ENCODE data around the gene PTK6.
"Not testable (repeated sequence)": the region's sequence is repeated elsewhere in the genome, so short reads cannot be mapped to it uniquely, and the experiment has no call there.

PTK6 gene

DNA sequence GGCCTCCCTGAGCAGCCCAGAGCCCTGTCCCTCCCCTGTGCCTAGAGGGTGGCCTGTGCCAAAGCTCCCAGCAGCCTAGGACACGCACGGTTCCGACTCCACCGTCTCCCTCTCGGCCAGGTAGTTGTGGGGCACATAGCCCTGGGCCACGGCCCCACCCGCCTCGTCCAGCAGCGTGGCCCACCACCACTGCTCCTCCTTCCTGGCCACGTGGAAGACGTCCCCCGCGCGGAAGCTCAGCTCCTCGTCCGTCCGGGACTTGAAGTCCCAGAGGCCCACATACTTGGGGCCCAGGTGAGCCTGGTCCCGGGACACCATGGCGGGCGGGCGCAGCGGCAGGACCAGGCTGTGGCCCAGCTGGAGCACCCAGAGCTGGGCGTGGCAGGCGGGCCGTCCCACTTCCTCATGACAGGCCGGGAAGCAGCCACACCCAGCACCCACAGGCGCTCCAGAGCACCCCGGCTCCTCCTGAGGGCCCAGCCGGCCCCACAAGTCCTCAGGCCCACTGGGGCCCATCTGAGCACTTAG, at the start of gene PTK6:
Gene PTK6, minus strand, starts transcription at position 380 of the 528 bp plus-strand sequence. Its CDS starts 62 bp downstream, at position 318.
- no peak for DNase-seq (ENCODE audit: low read depth)

GRCh38 chr20:63586797-63587196, 49.6 kb upstream of the PTK6 start:
- DNase-seq (ENCODE audit: low read depth): no peak

GRCh38 chr20:63585616-63586565, 48.7 kb upstream of the PTK6 start:
- DNase-seq (ENCODE audit: low read depth): no peak

DNA sequence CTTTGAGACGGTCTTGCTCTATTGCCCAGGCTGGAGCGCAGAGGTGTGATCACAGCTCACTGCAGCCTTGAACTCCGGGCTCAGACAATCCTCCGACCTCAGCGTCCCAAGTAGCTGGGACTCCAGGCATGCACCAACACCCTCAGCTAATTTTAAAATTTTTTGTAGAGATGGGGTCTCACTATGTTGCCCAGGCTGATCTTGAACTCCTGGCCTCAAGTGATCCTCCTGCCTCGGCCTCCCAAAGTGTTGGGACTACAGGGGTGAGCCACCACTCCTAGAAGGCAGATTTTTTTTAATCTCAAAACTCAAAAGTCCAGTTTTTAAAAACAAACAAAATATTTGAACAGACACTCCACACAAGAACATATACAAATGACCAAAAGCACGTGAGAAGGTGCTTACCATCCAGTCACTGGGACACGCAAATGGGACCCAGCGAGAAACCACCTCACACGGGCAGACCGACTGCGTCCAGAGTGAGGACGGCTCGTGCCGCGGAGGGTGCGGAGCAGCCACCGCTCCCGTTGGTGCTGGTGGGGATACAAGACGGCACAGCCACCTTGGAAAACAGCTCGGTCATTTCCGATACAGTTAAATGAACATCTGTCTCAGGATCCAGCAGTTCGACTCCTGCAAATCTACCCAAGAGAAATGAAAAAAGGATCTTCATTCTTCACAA, 45.3 kb upstream of the PTK6 start:
- no peak for DNase-seq (ENCODE audit: low read depth)

DNA sequence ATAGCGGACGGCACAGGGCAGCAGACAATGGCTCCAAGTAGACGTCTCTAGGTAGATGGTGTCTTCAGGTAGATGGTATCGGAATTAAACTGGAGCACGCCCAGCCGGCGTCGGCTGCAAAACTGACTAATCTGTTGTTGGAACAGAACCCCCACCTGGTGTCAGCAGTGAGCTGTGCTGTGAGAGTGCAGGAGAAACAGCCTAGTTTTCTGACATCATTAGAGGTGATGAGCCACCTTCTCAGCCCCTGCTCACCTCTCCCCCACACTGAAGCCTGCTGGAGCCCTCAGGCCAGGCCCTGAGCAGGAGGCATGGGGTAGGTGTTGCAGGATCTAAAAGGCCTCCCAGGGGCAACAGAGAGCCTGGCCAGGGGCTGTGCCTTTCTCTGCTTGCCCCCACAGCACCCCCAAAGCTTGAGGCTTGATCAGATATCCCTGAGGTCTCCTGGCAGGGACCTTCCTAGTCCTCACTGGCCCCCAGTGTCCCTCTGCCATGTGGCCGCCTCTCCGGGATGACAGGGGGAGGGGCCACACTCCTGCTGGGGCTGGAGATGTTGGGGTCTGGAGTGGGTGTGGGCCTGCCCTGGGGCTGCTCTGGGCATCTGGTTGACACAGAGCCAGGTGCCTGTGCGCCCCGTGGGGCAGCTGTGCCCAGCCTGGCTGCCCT, 43.8 kb upstream of the PTK6 start:
- no peak for DNase-seq (ENCODE audit: low read depth)

DNA sequence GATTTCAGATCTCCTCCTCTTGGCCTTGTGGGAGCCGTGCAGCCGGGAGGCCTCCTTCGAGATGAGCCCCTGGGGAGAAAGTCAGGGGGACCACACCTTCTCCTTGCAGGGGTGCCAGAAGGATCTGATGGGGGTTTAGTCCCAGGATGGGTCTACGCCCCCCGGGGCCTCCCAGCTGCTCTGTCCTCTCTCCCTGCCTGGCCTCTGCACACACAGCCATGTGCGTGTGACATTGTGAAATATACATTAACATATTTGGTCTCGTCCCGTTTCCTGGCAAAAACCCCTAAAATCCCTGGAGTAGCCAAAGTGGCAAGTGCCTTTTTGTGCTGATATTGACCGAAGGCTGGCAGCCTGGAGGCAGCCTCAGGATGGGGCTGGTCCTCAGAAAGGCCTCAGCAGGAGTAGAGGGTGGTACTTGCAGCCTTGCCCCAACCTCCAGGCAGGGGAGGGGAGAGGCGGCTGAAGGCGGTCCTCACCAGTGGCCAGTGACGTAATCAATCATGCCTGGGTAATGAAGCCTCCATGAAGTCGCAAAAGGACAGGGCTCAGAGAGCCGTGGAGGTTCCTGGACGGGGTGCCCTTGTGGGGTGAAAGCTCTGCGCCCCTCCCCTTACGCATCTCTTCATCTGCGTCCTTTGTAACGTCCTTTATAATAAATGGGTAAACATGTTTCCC, 42.0 kb upstream of the PTK6 start:
- DNase-seq (ENCODE audit: low read depth): no peak

- DNase-seq (ENCODE audit: low read depth): no peak
These were observed 41.2 kb upstream of the PTK6 start for GRCh38 chr20:63578224-63579016.

GRCh38 chr20:63577317-63577894, 40.2 kb upstream of the PTK6 start:
- DNase-seq (ENCODE audit: low read depth): no peak

- no peak for DNase-seq (ENCODE audit: low read depth)
These were observed 39.1 kb upstream of the PTK6 start for GRCh38 chr20:63576311-63576710.

DNA sequence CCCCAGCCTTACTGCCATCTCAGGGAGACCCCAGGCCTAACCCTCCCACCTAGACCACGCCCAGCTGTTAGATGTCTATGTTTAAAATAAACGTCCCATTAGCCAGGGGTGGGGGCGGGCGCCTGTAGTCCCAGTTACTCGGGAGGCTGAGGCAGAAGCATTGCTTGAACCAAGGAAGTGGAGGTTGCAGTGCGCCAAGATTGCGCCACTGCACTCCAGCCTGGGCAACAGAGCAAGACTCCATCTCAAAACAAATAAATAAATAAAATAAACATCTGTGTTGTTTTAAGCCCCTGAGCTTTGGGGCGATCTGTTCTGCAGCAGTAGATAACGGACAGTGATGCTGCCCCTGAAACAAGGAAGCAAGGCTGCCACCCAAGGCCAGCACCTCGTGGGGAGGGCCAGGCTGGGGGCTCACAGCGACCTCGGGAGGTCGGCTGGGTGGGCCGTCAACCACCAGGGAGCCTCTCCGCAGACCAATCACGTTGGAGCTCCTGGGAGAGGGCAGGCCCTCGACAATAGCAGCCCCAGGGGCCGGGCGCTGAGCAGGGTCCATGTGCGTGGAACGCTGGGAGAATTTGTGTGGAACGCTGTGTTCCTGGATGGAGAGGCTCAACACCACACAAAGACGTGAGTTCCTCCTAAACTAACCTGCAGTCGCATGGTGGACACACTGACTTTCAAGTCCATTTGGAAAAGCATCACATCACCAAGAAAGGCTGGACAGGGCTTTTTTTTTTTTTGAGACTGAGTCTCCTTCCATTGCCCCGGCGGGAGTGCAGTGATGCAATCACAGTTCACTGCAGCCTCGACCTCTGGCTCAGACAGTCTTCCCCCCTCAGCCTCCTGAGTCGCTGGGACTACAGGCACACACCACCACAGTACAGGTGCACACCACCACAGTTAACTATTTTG, 37.9 kb upstream of the PTK6 start:
- no peak for DNase-seq (ENCODE audit: low read depth)

- no peak for DNase-seq (ENCODE audit: low read depth)
These were observed 37.1 kb upstream of the PTK6 start, which contains the start of gene HELZ2 for GRCh38 chr20:63574156-63574828. HELZ2 (minus strand) TSS chr20:63574239; CDS start chr20:63572385, 1,854 bp downstream.

GRCh38 chr20:63573647-63574131, 36.5 kb upstream of the PTK6 start:
- no peak for DNase-seq (ENCODE audit: low read depth)

DNA sequence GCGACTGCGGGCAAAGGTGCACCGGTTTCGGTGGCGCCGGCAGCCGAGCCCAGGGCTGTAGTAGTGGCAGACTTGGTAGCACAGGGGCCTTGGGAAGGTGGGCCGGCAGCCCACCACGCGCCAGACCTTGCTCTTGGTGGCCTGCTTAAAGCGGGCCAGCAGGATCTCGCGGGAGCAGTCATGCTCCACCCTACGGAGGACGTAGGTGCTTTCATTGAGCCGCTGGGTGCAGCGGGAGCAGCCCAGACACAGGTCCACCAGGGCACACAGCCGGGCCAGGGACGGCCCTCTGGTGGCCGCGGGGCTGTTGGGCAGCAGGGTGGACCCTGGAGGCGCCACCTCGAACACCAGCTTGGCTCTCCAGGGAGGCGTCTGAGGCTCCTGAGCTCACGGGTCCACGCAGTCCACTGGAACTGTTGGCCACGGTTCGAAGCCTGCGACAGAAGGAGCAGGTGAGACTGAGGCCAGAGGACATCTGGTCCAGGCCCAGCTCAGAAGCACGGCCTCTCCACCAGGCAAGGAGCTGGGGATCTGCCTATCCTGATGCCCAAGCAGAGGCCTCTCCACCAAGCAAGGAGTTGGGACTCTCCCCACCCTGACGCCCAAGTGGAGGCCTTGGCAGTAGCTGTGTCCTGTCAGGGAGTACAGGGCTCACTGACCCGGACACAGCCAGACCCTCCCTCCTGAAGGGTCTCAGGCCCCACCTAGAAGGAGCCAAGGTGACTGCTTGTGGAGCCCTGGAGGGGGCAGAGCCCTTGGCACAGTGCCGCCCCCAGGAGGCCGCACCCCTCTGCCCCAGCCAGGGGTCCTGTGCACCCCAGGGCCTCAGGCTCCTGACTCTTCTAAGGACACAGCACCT, 35.8 kb upstream of the PTK6 start:
- DNase-seq (ENCODE audit: low read depth): no peak

DNA sequence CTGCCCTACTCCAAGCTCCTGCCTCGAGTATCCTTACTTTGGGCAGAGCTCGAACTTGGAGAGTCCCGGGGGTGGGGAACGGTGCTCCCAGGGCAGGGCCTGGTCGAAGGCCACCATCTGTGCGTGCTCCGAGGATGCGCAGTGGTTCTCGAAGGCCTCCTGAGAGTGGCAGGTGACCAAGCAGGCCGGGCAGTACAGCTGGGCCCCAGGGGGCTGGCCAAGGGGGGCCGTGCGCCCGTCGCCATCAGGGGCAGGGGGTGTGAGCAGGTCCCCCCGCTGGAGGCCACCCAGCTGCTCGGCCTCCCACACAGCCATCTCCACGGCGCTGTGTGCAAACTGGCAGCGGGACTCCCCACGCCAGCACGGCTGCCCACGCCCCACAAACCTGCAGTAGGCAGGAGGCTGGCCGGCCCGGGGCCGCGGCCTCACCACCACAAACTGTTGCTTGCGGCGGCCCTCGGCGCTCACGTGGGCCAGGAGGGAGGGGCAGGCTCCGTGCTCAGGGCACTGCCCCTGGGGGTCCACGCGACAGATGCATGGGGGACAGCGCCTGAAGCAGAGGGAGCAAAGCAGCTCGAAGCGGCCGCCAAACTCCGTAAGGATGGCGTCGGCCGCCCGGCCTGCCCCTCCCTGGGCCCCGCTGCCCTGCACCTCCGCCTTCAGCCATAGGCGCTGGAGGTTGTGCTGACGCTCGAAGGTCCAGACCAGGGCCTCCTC, 35.1 kb upstream of the PTK6 start:
- DNase-seq (ENCODE audit: low read depth): no peak

DNA sequence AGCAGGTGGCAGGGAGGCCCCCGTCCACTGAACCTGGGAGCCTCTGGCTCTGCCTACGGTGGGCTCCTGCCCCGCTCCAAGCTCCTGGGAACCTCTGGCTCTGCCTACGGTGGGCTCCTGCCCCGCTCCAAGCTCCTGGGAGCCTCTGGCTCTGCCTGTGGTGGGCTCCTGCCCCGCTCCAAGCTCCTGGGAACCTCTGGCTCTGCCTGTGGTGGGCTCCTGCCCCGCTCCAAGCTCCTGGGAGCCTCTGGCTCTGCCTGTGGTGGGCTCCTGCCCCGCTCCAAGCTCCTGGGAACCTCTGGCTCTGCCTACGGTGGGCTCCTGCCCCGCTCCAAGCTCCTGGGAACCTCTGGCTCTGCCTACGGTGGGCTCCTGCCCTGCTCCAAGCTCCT, 33.9 kb upstream of the PTK6 start:
- DNase-seq (ENCODE audit: low read depth): not testable (repeated sequence)

DNA sequence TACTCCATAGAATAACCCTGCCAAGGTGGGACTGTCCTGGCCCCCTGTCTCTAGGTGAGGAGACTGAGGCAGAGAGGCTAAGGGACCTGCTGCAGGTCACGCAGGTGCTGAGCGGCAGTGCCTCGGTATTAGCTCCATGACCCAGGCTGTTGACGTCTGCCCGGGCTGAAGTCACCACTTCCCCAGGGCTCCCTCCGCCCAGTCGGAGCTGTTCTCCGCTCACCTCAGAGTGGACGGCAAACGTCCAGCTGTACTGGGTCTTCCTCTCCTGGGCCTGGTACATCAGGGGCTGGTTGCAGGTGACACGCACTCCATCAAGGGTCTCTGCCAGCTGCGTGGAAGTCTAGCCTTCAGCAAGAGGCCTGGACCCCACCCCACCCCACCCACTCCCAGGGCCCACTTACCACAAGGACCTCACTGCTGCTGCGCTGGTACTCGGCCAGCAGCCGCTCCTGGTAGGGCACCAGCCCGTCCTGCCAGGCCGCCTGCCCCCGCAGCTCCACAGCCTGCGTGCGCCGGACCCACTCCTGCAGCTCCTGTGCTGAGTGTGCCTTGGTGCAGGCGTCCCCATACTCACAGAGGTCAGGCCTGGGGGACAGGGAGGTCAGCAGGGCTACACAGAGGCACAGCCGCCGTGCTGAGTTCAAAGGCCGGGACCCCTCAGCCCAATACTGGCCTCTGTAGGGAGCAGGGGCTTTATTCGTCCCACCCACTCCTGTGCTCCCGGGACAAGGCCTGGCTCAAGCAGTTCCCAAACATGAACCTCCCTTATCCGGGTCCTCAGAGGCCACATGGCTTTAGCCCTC, 33.3 kb upstream of the PTK6 start:
- DNase-seq (ENCODE audit: low read depth): no peak
